ENCODE measurements around the gene ANKZF1. TPM values are rescaled to one million over a fixed set of nuclear protein-coding genes. Genes with fewer than 3 reads are reported as not detected.

Gene ANKZF1
- total RNA-seq, 1 donor from 2014 or later = 64.3 TPM

GRCh38 chr2:219219784-219220532 is 9.6 kb upstream of the ANKZF1 start:
- Mint-ChIP-seq H3K4me1 (ENCODE audit: low read depth) (peaks cover 13% of the 10 kb centered on the region), H3K4me3 (ENCODE audit: low read depth) (no peak overlapping the region), H3K27me3 (no peaks in the 10 kb centered on the region), H3K36me3 (ENCODE audit: insufficient read depth) (peaks cover 12% of the 10 kb centered on the region), H3K27ac (no peak overlapping the region), H3K9me3 (ENCODE audit: low read depth) (no peaks in the 10 kb centered on the region)
- TF ChIP-seq CTCF (IDR thresholded peaks at IDR 0.05; ENCODE audit: unreplicated experiment) = no peak
- DNase-seq (ENCODE audit: low spot score, unreplicated experiment) = no peak

GRCh38 chr2:219220652-219221402 is 8.8 kb upstream of the ANKZF1 start:
- TF ChIP-seq CTCF (IDR thresholded peaks at IDR 0.05; ENCODE audit: unreplicated experiment) = no peak
- Mint-ChIP-seq H3K9me3 (ENCODE audit: low read depth) (no peaks in the 10 kb centered on the region), H3K27ac (no peak overlapping the region), H3K27me3 (no peaks in the 10 kb centered on the region), H3K4me3 (ENCODE audit: low read depth) (no peak overlapping the region), H3K36me3 (ENCODE audit: insufficient read depth) (peaks cover 15% of the 10 kb centered on the region), H3K4me1 (ENCODE audit: low read depth) (peaks cover 13% of the 10 kb centered on the region)
- no peak for DNase-seq (ENCODE audit: low spot score, unreplicated experiment)

- DNase-seq (ENCODE audit: low spot score, unreplicated experiment) = no peak
- Mint-ChIP-seq H3K36me3 (ENCODE audit: insufficient read depth) (peaks cover 15% of the 10 kb centered on the region), H3K27me3 (no peaks in the 10 kb centered on the region), H3K4me3 (ENCODE audit: low read depth) (no peak overlapping the region), H3K9me3 (ENCODE audit: low read depth) (no peaks in the 10 kb centered on the region), H3K27ac (no peak overlapping the region), H3K4me1 (ENCODE audit: low read depth) (peaks cover 12% of the 10 kb centered on the region)
- TF ChIP-seq CTCF (IDR thresholded peaks at IDR 0.05; ENCODE audit: unreplicated experiment) = no peak
These were observed 7.6 kb upstream of the ANKZF1 start for GRCh38 chr2:219221957-219222518.

- H3K36me3 Mint-ChIP-seq (ENCODE audit: insufficient read depth) = peaks cover 15% of the 10 kb centered on the region
- no peaks in the 10 kb centered on the region for H3K9me3 Mint-ChIP-seq (ENCODE audit: low read depth)
- H3K27ac Mint-ChIP-seq = no peak overlapping the region
- no peak overlapping the region for H3K4me3 Mint-ChIP-seq (ENCODE audit: low read depth)
- no peak for TF ChIP-seq CTCF (IDR thresholded peaks at IDR 0.05; ENCODE audit: unreplicated experiment)
- DNase-seq (ENCODE audit: low spot score, unreplicated experiment) = no peak
- H3K4me1 Mint-ChIP-seq (ENCODE audit: low read depth) = peaks cover 12% of the 10 kb centered on the region
- no peaks in the 10 kb centered on the region for H3K27me3 Mint-ChIP-seq
These were observed 5.6 kb upstream of the ANKZF1 start for GRCh38 chr2:219223831-219224610.

- DNase-seq (ENCODE audit: low spot score, unreplicated experiment) = no peak
- Mint-ChIP-seq H3K4me3 (ENCODE audit: low read depth) (no peak overlapping the region), H3K36me3 (ENCODE audit: insufficient read depth) (peaks cover 13% of the 10 kb centered on the region), H3K27me3 (no peaks in the 10 kb centered on the region), H3K9me3 (ENCODE audit: low read depth) (no peaks in the 10 kb centered on the region), H3K4me1 (ENCODE audit: low read depth) (peaks cover 16% of the 10 kb centered on the region), H3K27ac (no peak overlapping the region)
- TF ChIP-seq CTCF (IDR thresholded peaks at IDR 0.05; ENCODE audit: unreplicated experiment) = no peak
These were observed 4.3 kb upstream of the ANKZF1 start for GRCh38 chr2:219225350-219225749.

All from progenitor cell of endocrine pancreas (in vitro differentiated cells).